ENCODE results near the gene PTPN14.

DNA sequence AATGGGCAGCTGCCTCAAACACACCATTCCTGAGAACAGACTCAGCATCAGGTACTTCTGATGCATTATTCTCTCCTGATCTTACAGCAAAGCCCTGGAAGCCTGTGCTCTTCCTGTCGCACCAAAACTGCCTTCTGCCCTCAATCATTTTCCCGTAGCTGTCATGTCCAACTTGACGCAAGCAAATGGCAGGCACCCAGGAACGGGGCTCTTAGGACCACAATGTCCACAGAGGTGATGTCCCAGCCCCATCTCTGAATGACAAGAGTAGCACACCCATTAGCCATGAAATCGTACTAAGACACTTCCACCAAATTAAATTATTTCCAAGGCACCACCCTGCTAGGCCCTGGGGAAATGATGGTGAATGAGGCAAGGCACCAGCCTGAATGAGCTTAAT, 47.1 kb downstream of the PTPN14 start:
- TF ChIP-seq, protein P1, sequence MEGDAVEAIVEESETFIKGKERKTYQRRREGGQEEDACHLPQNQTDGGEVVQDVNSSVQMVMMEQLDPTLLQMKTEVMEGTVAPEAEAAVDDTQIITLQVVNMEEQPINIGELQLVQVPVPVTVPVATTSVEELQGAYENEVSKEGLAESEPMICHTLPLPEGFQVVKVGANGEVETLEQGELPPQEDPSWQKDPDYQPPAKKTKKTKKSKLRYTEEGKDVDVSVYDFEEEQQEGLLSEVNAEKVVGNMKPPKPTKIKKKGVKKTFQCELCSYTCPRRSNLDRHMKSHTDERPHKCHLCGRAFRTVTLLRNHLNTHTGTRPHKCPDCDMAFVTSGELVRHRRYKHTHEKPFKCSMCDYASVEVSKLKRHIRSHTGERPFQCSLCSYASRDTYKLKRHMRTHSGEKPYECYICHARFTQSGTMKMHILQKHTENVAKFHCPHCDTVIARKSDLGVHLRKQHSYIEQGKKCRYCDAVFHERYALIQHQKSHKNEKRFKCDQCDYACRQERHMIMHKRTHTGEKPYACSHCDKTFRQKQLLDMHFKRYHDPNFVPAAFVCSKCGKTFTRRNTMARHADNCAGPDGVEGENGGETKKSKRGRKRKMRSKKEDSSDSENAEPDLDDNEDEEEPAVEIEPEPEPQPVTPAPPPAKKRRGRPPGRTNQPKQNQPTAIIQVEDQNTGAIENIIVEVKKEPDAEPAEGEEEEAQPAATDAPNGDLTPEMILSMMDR (conservative IDR thresholded peaks at IDR 0.05; ENCODE audit: low read depth in 2 of 2): no peak
- TF ChIP-seq JUNB (IDR thresholded peaks at IDR 0.05; ENCODE audit: unreplicated experiment) (no peak), ZNF114 (CRISPR knock-in tag; IDR thresholded peaks at IDR 0.05) (no peak), EZH2phosphoT487 (IDR thresholded peaks at IDR 0.05; ENCODE audit: unreplicated experiment) (no peak), POLR2AphosphoS5 (IDR thresholded peaks at IDR 0.05; ENCODE audit: low read depth) (no peak), EZH2 (IDR thresholded peaks at IDR 0.05; ENCODE audit: low read depth, unreplicated experiment) (no peak), CREB1 (CRISPR knock-in tag; IDR thresholded peaks at IDR 0.05; ENCODE audit: low read depth) (no peak)
- TF ChIP-seq, protein P2, sequence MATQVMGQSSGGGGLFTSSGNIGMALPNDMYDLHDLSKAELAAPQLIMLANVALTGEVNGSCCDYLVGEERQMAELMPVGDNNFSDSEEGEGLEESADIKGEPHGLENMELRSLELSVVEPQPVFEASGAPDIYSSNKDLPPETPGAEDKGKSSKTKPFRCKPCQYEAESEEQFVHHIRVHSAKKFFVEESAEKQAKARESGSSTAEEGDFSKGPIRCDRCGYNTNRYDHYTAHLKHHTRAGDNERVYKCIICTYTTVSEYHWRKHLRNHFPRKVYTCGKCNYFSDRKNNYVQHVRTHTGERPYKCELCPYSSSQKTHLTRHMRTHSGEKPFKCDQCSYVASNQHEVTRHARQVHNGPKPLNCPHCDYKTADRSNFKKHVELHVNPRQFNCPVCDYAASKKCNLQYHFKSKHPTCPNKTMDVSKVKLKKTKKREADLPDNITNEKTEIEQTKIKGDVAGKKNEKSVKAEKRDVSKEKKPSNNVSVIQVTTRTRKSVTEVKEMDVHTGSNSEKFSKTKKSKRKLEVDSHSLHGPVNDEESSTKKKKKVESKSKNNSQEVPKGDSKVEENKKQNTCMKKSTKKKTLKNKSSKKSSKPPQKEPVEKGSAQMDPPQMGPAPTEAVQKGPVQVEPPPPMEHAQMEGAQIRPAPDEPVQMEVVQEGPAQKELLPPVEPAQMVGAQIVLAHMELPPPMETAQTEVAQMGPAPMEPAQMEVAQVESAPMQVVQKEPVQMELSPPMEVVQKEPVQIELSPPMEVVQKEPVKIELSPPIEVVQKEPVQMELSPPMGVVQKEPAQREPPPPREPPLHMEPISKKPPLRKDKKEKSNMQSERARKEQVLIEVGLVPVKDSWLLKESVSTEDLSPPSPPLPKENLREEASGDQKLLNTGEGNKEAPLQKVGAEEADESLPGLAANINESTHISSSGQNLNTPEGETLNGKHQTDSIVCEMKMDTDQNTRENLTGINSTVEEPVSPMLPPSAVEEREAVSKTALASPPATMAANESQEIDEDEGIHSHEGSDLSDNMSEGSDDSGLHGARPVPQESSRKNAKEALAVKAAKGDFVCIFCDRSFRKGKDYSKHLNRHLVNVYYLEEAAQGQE (IDR thresholded peaks at IDR 0.05; ENCODE audit: unreplicated experiment): no peak
- TF ChIP-seq, protein P3, sequence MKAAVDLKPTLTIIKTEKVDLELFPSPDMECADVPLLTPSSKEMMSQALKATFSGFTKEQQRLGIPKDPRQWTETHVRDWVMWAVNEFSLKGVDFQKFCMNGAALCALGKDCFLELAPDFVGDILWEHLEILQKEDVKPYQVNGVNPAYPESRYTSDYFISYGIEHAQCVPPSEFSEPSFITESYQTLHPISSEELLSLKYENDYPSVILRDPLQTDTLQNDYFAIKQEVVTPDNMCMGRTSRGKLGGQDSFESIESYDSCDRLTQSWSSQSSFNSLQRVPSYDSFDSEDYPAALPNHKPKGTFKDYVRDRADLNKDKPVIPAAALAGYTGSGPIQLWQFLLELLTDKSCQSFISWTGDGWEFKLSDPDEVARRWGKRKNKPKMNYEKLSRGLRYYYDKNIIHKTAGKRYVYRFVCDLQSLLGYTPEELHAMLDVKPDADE (IDR thresholded peaks at IDR 0.05): no peak

All from GM23338 (cell line).